GM18499 (cell line): ENCODE measurements around the gene RMI2.
A peak's percentile ranks its signal among the peaks of the same experiment; 100 is the strongest.

Experiments
- ATAC-seq: cut with Tn5 transposase; IDR thresholded peaks from one replicate; pipeline ENCODE4 v1.9.1; 2021; ENCODE audit warnings: moderate number of reproducible peaks; ENCODE audit not compliant: insufficient read depth, unreplicated experiment

The RMI2 gene

GRCh38 chr16:11379420-11379819 is 34.2 kb downstream of the RMI2 start:
- ATAC-seq = peak; percentile 78

GRCh38 chr16:11380836-11381235 is 35.6 kb downstream of the RMI2 start:
- ATAC-seq = no peak

- ATAC-seq = no peak
Observed at GRCh38 chr16:11383481-11384183, 38.4 kb downstream of the RMI2 start.

GRCh38 chr16:11384184-11384955 is 39.1 kb downstream of the RMI2 start:
- no peak for ATAC-seq

DNA sequence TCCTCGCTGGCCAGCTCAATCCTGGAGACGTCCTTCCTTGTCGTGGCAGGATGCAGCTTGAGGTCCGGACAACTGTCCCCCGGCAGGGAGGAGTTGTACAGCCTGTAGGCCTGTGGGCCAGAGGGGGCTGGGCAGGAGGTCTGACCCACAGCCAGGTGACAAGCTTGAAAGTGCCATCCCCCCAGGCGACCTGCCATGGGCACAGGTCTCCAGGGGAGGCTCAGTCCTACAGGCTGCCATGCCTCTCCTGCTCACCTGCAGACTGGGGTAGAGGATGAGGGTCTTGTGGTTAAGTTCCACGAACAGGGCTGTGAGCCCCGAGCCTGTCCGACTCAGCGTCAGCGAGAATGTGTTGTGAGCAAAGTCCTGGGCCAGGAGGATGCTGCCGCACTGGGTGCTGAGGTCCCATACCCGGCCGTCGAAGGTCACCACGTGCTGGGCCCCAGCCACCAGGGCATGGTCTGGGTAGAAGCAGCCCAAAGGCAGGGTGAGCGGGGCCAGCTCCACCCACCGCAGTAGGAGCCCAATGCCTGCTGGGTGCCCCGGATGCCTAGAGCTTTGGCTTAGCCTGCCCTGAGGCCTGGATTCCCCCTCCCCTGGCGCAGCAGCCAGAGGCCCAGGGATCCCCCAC is 39.8 kb downstream of the RMI2 start:
- no peak for ATAC-seq

GRCh38 chr16:11386054-11386680 is 40.9 kb downstream of the RMI2 start:
- no peak for ATAC-seq

- no peak for ATAC-seq
Observed at GRCh38 chr16:11386791-11387546, 41.7 kb downstream of the RMI2 start.

- ATAC-seq = no peak
Observed at GRCh38 chr16:11389083-11389482, 43.8 kb downstream of the RMI2 start.

DNA sequence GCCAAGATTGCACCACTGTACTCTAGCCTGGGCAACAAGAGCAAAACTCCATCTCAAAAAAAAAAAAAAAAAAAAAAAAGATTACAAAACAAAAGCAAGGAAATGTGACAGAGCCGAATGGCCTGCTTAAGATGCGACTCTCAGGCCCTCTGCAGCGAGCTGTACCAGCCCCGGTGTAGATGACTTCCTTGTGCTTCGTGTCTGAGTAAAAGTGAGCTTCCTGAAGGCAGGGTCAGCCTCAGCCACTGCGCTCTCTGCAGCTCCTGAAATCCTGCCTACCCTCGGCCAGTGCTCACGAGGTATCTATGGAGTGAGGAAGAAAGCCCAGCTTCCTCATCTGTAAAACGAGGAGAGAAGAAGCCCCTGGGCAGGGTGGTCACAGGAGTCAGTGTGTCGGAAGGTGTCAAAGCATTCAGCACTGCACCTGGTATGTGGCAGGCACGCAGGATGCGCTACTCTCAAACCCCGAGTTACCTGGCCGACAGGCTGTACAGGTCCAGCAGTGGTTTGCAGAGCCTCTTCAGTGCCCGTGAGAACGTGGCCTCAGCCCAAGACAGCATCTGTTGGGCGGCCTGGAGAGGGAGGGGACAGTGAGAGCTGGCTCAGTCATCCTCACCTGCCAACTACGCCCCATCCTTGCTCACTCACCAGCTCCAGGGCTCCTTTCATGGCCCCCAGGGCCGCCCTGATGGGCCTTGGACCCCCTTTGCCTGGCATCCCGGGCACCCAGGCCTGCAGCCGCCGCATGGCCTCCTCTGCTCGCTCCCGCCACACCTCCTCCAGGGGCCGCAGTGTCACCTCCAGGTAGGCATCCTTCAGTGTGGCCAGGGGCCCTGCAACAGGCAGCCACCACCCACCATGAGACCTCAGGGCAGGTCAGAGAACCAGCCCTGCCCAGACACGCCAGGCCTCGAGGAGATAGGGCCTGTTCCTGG is 44.6 kb downstream of the RMI2 start:
- ATAC-seq = no peak

GRCh38 chr16:11390573-11391495 is 45.6 kb downstream of the RMI2 start:
- no peak for ATAC-seq

- no peak for ATAC-seq
Observed at GRCh38 chr16:11391576-11391975, 46.3 kb downstream of the RMI2 start.

DNA sequence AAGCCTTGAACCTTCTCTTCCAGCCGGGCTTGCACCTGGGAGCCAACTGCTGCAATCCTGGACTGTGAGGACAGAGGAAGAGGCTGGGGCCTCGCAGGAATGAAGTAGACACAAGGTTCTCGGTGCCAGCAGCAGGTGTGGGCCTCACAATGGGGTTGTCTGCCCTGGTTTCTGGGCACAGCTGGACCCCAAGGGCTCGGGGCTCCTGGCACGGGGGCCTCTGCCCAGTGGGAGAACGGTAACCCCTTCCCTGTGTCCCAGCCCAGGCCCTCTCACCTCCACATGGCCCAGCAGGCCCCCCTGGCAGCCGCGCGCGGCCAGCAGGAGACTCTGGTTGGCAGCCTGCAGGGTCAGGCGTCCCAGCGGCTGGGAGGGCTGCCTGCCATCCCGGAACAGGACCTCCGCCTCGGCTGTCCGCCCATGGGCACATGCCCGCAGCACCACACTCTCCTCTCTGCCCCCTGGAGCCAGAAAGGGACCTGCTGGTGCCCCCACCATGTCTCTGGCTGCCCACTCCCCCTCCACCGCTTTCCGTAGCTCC is 46.9 kb downstream of the RMI2 start:
- ATAC-seq = no peak

DNA sequence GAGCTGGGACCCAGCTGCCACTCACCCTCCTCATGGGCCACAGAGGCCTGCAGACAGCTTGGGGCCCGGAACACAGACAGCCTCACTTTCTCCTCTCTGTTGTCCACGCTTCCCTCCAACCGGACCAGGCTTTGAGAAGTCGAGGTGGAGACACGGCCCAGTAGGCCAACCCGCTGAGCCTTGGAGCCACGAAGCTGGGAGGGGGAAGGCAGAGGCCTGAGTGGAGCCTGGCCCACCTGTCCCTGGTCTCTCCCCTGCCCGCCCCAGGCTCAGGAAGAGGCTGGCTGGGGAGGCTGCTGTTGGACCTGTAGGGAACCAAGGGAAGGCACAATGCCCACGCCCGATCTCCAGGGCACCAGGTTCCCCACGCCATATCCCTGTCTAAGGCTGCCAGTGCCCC is 48.1 kb downstream of the RMI2 start:
- ATAC-seq = no peak

GRCh38 chr16:11393861-11394592 is 48.8 kb downstream of the RMI2 start:
- no peak for ATAC-seq

DNA sequence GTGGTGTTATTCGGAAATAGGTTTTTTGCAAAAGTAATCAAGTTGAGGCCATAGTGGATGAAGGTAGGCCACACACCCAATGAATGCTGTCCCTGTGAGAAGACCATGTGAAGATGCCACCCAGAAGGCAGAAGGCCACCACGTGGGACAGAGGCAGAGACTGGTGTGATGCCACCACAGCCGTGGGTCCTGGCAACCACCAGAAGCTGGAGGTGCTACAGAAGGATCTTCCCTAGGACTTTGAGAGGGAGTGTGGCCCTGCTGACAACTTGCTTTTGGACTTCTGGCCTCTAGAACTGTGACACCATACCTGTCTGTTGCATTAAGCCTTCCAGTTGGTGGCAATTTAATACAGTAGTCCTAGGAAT is 49.3 kb downstream of the RMI2 start:
- ATAC-seq = no peak

- no peak for ATAC-seq
Observed at GRCh38 chr16:11395008-11395948, 50.0 kb downstream of the RMI2 start.
